DOHH2 (cell line): ENCODE results near the gene DOK3.

Experiments
- H3F3A ChIP-seq: fragments of 200-600 bp; sonication (generic), shearing (Covaris generic); 2 replicates; pipeline ENCODE4 v1.6.0; 2016; ENCODE audit warnings: antibody characterized with exemption, mild to moderate bottlenecking; ENCODE audit not compliant: control insufficient read depth, insufficient read depth
- H3K27ac ChIP-seq: fragments of 200-600 bp; sonication (generic); 2 replicates; pipeline ENCODE4 v1.5.1; 2014; ENCODE audit warnings: low read depth, mild to moderate bottlenecking, low read length, moderate library complexity
- H3K27me3 ChIP-seq: fragments of 200-600 bp; sonication (generic); 2 replicates; pipeline ENCODE4 v1.6.1; 2014; ENCODE audit warnings: mild to moderate bottlenecking, low read length, mixed read lengths; ENCODE audit not compliant: control insufficient read depth
- H3K36me3 ChIP-seq: fragments of 200-600 bp; sonication (generic); 2 replicates; pipeline ENCODE4 v1.6.1; 2014; ENCODE audit warnings: mild to moderate bottlenecking, low read length, moderate library complexity, mixed read lengths; ENCODE audit not compliant: control insufficient read depth
- H3K4me1 ChIP-seq: fragments of 200-600 bp; sonication (generic); 2 replicates; pipeline ENCODE4 v1.6.1; 2014; ENCODE audit warnings: mild to moderate bottlenecking, low read length, mixed read lengths; ENCODE audit not compliant: control insufficient read depth
- H3K4me2 ChIP-seq: fragments of 200-600 bp; sonication (generic); 2 replicates; pipeline ENCODE4 v1.6.0; 2014; ENCODE audit warnings: mild to moderate bottlenecking, low read length, moderate library complexity
- H3K4me3 ChIP-seq: fragments of 200-600 bp; sonication (generic); 2 replicates; pipeline ENCODE4 v1.5.1; 2014; ENCODE audit warnings: mild to moderate bottlenecking, low read length, mixed read lengths
- H3K79me2 ChIP-seq: fragments of 200-600 bp; sonication (generic); 2 replicates; pipeline ENCODE4 v1.6.1; 2014; ENCODE audit warnings: mild to moderate bottlenecking, low read length, mixed read lengths; ENCODE audit not compliant: control insufficient read depth
- H3K9me2 ChIP-seq: fragments of 200-600 bp; sonication (generic); replicated peaks from 2 replicates; pipeline ENCODE4 v1.6.1; 2014; ENCODE audit warnings: mild to moderate bottlenecking, low read length, mixed read lengths; ENCODE audit not compliant: control insufficient read depth
- H3K9me3 ChIP-seq: fragments of 200-600 bp; sonication (generic); 2 replicates; pipeline ENCODE4 v1.6.1; 2014; ENCODE audit warnings: antibody characterized with exemption, low read length, mixed read lengths; ENCODE audit not compliant: control insufficient read depth, insufficient read depth
- H4K20me1 ChIP-seq: fragments of 200-600 bp; sonication (generic); 2 replicates; pipeline ENCODE4 v1.6.0; 2014; ENCODE audit warnings: low read depth, mild to moderate bottlenecking, antibody characterized with exemption, low read length, moderate library complexity; ENCODE audit not compliant: control insufficient read depth, insufficient read depth
- EZH2phosphoT487 ChIP-seq: fragments of 200-600 bp; sonication (generic); IDR thresholded peaks from 2 replicates; pipeline ENCODE4 v1.6.1; 2017; ENCODE audit warnings: borderline replicate concordance, mild to moderate bottlenecking, antibody characterized with exemption, low read length, moderate library complexity, mixed read lengths
- TF ChIP-seq, protein P1 (sequence below): fragments of 200-600 bp; sonication (generic); IDR thresholded peaks from one replicate; pipeline ENCODE4 v1.5.1; 2014; ENCODE audit warnings: antibody characterized with exemption, mild to moderate bottlenecking, low read depth, low read length; ENCODE audit not compliant: poor library complexity, severe bottlenecking

Gene DOK3

DNA sequence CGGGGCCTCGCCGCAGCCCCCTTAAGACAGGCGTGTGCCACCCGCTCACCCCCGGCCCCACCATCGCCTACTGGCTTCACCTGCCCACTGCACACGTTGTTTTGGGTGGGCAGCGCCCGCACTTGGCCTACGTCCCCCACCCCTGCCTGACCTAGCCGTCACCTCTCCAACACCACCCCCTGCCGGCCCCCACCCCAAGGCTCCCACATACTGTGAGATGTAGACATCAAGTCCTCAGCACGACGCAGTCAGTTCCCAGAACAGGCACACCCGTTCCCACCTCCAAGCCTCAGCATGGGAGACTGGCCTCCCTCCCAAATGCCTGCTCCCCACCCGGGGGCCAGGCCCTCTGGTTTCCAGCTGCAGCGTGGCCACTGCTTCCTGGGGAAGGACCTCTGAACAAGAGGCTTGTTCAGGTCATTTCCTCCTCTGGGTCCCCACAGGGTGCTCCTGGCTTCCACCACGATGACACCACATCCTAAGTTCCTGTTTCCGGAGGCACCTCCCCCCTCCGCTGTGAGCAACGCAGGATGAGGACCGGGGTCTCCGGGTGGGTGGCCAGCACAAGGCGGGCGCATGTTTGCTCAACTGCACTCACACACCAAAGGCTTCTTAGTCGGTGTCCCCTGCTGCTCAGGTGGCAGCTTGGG, 47.5 kb downstream of the DOK3 start:
- Histone ChIP-seq H3K4me2 (peak overlapping the region; percentile 8; the same call in 1 of the 2 replicates), H3K79me2 (no peaks in the 10 kb centered on the region), H3K4me1 (peaks cover 16% of the 10 kb centered on the region), H3K4me3 (no peak overlapping the region), H3K9me2 (no peaks in the 10 kb centered on the region), H3K9me3 (no peaks in the 10 kb centered on the region), H4K20me1 (0 out of 2 replicates have a peak, but pooled peaks cover 3% of the 10 kb centered on the region), H3F3A (peaks cover 3% of the 10 kb centered on the region), H3K27ac (no peak overlapping the region), H3K36me3 (peaks cover 38% of the 10 kb centered on the region), H3K27me3 (no peaks in the 10 kb centered on the region)
- no peak for TF ChIP-seq EZH2phosphoT487
- TF ChIP-seq, protein P1, sequence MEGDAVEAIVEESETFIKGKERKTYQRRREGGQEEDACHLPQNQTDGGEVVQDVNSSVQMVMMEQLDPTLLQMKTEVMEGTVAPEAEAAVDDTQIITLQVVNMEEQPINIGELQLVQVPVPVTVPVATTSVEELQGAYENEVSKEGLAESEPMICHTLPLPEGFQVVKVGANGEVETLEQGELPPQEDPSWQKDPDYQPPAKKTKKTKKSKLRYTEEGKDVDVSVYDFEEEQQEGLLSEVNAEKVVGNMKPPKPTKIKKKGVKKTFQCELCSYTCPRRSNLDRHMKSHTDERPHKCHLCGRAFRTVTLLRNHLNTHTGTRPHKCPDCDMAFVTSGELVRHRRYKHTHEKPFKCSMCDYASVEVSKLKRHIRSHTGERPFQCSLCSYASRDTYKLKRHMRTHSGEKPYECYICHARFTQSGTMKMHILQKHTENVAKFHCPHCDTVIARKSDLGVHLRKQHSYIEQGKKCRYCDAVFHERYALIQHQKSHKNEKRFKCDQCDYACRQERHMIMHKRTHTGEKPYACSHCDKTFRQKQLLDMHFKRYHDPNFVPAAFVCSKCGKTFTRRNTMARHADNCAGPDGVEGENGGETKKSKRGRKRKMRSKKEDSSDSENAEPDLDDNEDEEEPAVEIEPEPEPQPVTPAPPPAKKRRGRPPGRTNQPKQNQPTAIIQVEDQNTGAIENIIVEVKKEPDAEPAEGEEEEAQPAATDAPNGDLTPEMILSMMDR = no peak

DNA sequence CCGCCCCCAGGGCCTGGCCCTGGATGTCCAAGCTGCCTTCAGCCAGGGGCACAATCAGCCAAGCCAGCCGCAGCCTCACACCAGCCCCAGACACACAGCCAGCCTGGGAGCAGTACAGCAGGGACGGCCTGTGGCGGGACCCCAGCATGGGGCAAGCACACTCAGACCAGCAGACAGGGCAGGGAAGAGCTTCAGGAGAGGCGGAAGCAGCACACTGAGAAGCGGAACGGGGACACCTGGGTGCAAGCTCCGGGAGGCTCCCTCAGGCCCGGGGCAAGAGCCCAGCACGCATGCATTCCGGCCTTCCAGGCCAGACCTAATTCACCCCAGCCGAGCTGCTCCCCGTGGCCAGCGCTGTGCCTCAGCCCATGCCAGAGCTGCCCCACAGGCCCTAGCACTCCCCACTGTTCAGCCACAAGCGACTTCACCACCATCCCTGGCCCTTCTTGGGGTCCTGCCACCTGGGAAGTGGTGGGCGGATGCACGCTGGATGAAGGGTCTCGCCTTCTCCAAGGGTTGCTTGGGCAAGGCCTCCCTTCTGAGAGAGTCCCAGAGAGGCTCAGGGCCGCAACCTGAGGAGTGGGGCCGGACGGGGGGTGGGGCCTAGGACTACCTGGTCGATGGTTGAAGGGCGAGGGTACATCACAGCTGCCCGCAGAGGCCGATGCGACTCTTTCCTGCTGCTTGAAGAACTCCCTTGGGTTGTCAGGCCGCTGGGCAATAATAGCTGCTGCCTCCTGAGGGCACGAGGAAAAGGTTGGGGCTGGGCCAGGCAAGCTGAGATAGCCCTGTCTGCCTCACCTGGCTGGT, 49.6 kb downstream of the DOK3 start:
- no peak overlapping the region for H3K4me2 ChIP-seq
- TF ChIP-seq, protein P1 = no peak
- no peak for TF ChIP-seq EZH2phosphoT487
- no peaks in the 10 kb centered on the region for H3K9me2 ChIP-seq
- H4K20me1 ChIP-seq = 0 out of 2 replicates have a peak, but pooled peaks cover 3% of the 10 kb centered on the region
- peaks cover 13% of the 10 kb centered on the region for H3F3A ChIP-seq
- H3K4me3 ChIP-seq = no peak overlapping the region
- H3K79me2 ChIP-seq = no peaks in the 10 kb centered on the region
- peaks cover 23% of the 10 kb centered on the region for H3K36me3 ChIP-seq
- H3K27me3 ChIP-seq = no peaks in the 10 kb centered on the region
- no peaks in the 10 kb centered on the region for H3K9me3 ChIP-seq
- peaks cover 26% of the 10 kb centered on the region for H3K4me1 ChIP-seq
- H3K27ac ChIP-seq = no peak overlapping the region

DNA sequence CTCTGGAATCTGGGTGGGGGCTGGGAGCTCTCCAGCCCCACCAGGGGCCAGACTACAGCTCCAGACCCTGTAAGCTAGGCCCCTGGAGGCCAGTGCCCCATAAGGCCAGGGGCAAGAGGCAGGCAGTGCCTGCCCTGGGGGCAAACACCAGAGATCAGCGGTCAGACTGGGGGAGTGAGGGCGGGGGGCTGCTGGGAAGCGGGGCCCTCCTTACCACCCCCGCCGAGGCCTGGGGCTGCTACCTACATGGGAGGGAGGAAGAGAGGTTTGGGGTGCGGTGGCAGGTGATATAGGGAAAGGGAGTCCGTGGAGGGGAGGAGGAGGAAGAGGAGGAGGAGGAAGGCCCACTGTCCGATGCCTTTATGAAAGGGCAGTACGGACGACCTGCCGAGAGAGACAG, 50.3 kb downstream of the DOK3 start:
- Histone ChIP-seq H4K20me1 (0 out of 2 replicates have a peak, but pooled peaks cover 3% of the 10 kb centered on the region), H3K27me3 (no peaks in the 10 kb centered on the region), H3K4me1 (peaks cover 26% of the 10 kb centered on the region), H3K79me2 (no peaks in the 10 kb centered on the region), H3K9me3 (no peaks in the 10 kb centered on the region), H3K4me3 (no peak overlapping the region), H3K4me2 (no peak overlapping the region), H3K36me3 (peaks cover 22% of the 10 kb centered on the region), H3K9me2 (no peaks in the 10 kb centered on the region), H3F3A (peaks cover 13% of the 10 kb centered on the region), H3K27ac (no peak overlapping the region)
- no peak for TF ChIP-seq EZH2phosphoT487
- TF ChIP-seq, protein P1 = no peak
